ENCODE results near the gene SYT1.

- no peak for TF ChIP-seq ZNF70 (CRISPR knock-in tag; IDR thresholded peaks at IDR 0.05)
- no peak for TF ChIP-seq TOX (CRISPR knock-in tag; IDR thresholded peaks at IDR 0.05; ENCODE audit: borderline replicate concordance)
- no peak for TF ChIP-seq ZNF8 (CRISPR knock-in tag; IDR thresholded peaks at IDR 0.05)
- no peak for TF ChIP-seq ISL1 (CRISPR knock-in tag; IDR thresholded peaks at IDR 0.05)
Observed at GRCh38 chr12:79426121-79426520, 561.5 kb downstream of the SYT1 start.

Data from SK-N-SH treated with all-trans-retinoic acid at 6 μM for 48 hours (cell line).